ENCODE results near the gene ATAD1. TPM values are rescaled to one million over a fixed set of nuclear protein-coding genes. Genes with fewer than 3 reads are reported as not detected.
A peak's percentile ranks its signal among the peaks of the same experiment; 100 is the strongest.

The ATAD1 gene
- total RNA-seq, 1 donor from 2014 or later: 45.8 TPM

DNA sequence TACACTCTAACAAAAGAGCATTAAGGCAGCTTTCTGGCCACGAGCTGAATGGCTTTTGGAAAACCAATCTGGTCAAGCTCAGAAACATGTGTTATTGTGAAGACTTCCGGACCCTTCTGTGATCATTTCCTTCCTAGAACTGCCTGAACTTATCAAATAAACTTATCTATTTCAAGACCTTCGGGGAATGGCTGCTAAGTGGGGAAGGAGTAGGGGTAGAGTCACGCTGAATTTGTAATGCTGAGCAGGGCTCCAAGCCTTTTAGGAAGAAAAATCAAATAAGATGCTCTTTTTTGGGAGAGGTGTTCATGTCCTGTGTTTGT lies 101.7 kb downstream of the ATAD1 start:
- Mint-ChIP-seq H3K27me3 (no peaks in the 10 kb centered on the region), H3K4me3 (ENCODE audit: low read depth) (no peak overlapping the region), H3K27ac (no peak overlapping the region), H3K9me3 (ENCODE audit: low read depth) (no peaks in the 10 kb centered on the region), H3K36me3 (ENCODE audit: insufficient read depth) (no peaks in the 10 kb centered on the region), H3K4me1 (ENCODE audit: low read depth) (peaks cover 17% of the 10 kb centered on the region)
- DNase-seq (ENCODE audit: low spot score, unreplicated experiment): no peak
- no peak for TF ChIP-seq CTCF (IDR thresholded peaks at IDR 0.05; ENCODE audit: unreplicated experiment)

- Mint-ChIP-seq H3K27me3 (no peaks in the 10 kb centered on the region), H3K4me3 (ENCODE audit: low read depth) (no peak overlapping the region), H3K4me1 (ENCODE audit: low read depth) (peaks cover 17% of the 10 kb centered on the region), H3K9me3 (ENCODE audit: low read depth) (no peaks in the 10 kb centered on the region), H3K27ac (no peak overlapping the region), H3K36me3 (ENCODE audit: insufficient read depth) (no peaks in the 10 kb centered on the region)
- DNase-seq (ENCODE audit: low spot score, unreplicated experiment): no peak
- TF ChIP-seq CTCF (IDR thresholded peaks at IDR 0.05; ENCODE audit: unreplicated experiment): no peak
Measured at GRCh38 chr10:87715552-87716347, 102.3 kb downstream of the ATAD1 start.

GRCh38 chr10:87713707-87714106 lies 104.3 kb downstream of the ATAD1 start:
- TF ChIP-seq CTCF (IDR thresholded peaks at IDR 0.05; ENCODE audit: unreplicated experiment): no peak
- no peak for DNase-seq (ENCODE audit: low spot score, unreplicated experiment)
- Mint-ChIP-seq H3K9me3 (ENCODE audit: low read depth) (no peaks in the 10 kb centered on the region), H3K4me3 (ENCODE audit: low read depth) (no peak overlapping the region), H3K4me1 (ENCODE audit: low read depth) (peaks cover 17% of the 10 kb centered on the region), H3K27me3 (no peaks in the 10 kb centered on the region), H3K36me3 (ENCODE audit: insufficient read depth) (no peaks in the 10 kb centered on the region), H3K27ac (no peak overlapping the region)

- Mint-ChIP-seq H3K36me3 (ENCODE audit: insufficient read depth) (no peaks in the 10 kb centered on the region), H3K27ac (peak overlapping the region; percentile 25), H3K9me3 (ENCODE audit: low read depth) (no peaks in the 10 kb centered on the region), H3K4me3 (ENCODE audit: low read depth) (no peak overlapping the region), H3K4me1 (ENCODE audit: low read depth) (peaks cover 17% of the 10 kb centered on the region), H3K27me3 (no peaks in the 10 kb centered on the region)
- DNase-seq (ENCODE audit: low spot score, unreplicated experiment): no peak
- no peak for TF ChIP-seq CTCF (IDR thresholded peaks at IDR 0.05; ENCODE audit: unreplicated experiment)
Measured at GRCh38 chr10:87712913-87713616, 105.0 kb downstream of the ATAD1 start.

DNA sequence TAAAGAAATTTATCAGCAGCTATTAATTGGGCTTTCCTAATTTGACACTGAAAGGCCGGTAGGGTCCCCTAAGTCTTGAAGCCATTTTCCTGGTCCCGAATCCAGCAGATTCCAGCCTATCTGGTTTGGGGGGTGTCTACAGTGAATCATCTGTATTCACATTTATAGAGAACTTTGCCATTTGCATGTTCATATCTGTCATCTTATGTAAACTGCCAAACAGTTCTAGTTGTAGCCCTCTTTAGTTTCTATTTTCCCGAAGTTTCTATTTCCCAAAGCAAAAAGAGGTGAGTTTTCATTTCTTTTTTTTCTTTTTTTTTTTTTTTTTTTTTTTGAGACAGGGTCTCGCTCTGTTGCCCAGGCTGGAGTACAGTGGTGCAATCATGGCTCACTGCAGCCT lies 110.8 kb downstream of the ATAD1 start:
- H3K9me3 Mint-ChIP-seq (ENCODE audit: low read depth): no peaks in the 10 kb centered on the region
- H3K4me1 Mint-ChIP-seq (ENCODE audit: low read depth): peaks cover 2% of the 10 kb centered on the region
- H3K4me3 Mint-ChIP-seq (ENCODE audit: low read depth): no peak overlapping the region

More for the DNA sequence above, 110.8 kb downstream of the ATAD1 start:
- Mint-ChIP-seq H3K36me3 (ENCODE audit: insufficient read depth) (no peaks in the 10 kb centered on the region), H3K27ac (no peak overlapping the region), H3K27me3 (no peaks in the 10 kb centered on the region)
- TF ChIP-seq CTCF (IDR thresholded peaks at IDR 0.05; ENCODE audit: unreplicated experiment): no peak
- DNase-seq (ENCODE audit: low spot score, unreplicated experiment): no peak
